HG03025 (cell line): ENCODE measurements around the gene MBNL3.

Experiments
- ATAC-seq: cut with Tn5 transposase; IDR thresholded peaks from one replicate; pipeline ENCODE4 v1.9.1; 2021; ENCODE audit warnings: mild to moderate bottlenecking, moderate library complexity; ENCODE audit not compliant: unreplicated experiment, low FRiP score

MBNL3 gene, protein sequence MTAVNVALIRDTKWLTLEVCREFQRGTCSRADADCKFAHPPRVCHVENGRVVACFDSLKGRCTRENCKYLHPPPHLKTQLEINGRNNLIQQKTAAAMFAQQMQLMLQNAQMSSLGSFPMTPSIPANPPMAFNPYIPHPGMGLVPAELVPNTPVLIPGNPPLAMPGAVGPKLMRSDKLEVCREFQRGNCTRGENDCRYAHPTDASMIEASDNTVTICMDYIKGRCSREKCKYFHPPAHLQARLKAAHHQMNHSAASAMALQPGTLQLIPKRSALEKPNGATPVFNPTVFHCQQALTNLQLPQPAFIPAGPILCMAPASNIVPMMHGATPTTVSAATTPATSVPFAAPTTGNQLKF

DNA sequence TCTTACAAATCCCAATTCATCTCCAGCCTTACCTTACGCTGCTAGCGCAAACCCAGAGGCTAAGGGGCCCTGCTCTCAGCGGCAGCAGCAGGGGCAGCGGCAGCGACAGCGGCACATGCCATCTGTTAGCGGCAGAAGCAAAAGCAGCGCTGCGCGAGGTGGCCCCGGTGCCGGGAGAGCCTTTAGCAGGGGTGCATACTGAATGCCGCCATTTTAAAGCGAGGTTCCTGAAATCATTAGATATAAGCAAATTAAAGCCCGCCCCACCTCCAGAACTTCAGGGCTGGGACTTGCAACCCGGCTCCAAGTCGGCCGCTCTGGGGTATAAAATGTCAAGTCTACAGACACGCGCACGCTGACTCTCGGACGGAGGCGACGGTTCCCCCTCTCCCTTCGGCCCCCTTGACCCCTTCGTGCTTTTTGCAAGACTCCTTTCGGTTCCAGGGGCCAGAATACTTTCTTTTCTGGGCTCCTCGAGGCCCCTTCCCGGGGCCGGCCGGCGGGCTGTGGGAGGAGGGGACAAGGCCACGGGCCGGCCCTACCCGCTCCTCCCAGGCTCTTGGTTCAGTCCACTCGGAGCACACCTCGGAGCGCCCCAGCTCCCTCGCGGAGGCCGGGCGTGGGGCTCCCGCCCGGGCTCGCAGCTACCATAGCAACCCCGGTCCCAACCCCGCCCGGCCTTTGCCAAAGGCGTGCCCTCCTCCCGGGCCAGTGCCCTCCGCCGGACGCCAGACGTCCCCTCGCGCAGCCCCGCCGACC, at the start of gene MBNL3:
MBNL3 (minus strand) TSS at position 220 of the 759 bp plus-strand sequence. CDS start 49,427 bp downstream, outside the sequence.
- peak; percentile 62 for ATAC-seq

DNA sequence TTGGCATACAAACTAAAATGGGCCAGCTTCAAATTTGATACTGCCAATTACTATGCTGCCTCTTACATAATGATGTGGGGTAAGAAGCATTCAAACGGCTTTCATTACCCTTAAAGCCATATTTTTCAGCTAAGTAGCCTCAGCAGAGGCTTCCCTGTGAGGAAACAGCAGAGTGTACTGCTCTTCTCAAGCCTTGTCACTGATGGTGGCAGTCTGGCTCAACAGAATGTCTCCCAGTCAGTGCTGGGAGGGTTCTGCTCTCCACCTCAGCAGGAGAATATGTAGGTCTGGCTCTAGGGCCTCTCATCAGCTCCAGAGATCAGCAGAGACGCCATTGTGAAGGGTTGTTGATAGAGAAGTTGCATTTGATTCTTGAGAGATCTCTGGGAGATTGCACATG, 44.6 kb upstream of the MBNL3 start:
- no peak for ATAC-seq

DNA sequence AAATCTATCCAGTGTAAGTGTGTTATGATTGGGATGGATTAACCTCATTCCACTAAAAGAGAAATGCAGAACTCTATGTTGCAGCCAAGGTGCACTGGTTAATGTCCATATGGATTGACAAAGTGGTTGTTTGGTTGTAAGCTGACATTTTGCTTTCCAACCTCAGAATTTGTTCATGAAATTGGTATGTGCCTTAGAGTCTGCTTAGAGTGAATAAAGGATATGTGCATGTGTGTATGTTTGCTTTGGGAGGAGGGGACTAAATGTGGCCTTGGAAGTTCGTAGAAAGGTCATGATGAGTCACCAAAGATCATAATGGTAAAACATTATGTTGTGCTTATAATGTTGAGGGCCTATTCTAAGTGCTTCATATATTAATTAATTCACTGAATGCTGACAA, 44.1 kb upstream of the MBNL3 start:
- no peak for ATAC-seq

DNA sequence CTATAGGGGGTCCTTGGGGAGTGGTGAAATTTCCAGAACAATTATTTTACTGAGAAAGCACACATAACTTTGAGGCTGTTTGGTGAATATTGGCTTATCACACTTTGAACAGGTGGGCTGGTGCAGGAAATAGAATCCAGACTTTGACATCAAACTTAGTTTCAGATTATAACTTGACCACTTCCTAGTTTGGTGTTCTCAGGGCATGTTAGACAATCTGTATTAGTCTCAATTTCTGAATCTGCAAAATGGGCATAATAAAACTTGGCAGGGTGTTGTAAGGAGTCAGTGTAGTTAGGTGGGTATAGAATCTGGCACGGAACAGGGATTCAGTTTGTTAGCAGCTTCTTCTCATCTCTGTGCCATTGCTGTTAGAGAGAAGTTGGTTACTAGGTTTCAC, 43.3 kb upstream of the MBNL3 start:
- no peak for ATAC-seq

DNA sequence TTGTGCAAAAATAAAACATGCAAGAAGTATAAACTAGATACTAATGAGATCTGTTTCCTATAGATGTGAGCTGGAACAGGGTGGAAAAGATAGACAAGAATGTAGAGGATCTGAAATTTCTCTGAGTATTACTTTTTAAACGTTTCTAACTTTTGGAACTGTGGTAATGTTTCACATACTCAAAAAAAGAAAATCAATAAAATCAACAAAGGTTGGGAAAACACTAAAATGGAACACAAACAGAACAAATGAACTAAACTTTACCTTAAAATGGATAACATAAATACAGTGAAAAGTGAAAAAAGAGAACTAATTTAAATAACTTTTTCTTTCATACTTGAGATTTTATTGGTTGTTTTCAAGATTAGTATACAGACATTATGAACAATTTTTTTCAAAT, 32.0 kb upstream of the MBNL3 start:
- no peak for ATAC-seq

DNA sequence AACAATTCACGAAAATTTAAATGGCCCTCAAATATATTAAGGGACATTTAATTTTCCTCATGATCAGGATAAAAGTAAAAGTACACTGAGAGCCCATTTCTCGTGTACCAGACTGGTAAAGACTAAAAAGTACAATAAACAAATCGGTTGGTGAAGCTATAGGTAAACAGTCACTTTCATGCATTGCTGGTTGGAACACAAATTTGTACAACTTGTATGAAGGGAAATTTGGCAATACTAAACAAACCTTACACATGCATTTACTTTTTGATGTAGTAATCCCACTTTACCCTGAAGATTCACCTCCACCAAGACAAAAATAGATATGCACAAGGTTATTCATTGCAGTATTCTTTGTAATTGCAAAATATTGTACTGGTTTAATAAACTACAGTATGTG, 31.4 kb upstream of the MBNL3 start:
- no peak for ATAC-seq

DNA sequence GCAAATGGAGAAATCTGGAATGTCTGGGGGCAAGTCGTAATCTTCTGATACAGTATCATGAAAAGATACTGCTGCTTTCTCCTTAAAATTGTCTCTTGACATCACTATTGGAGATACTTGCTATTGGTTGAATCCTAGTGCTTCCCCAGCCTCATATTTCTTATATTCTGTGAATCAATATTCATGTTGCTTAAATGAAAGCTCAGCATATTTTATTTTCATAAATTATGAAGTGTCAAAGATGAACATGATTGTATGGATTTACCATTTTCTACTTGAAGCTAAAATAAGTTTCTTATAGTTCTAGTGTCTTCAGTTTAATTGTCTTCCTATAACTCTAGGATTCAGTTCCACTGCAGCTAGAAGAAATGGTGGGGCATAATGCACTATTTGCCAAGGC, 29.6 kb upstream of the MBNL3 start:
- ATAC-seq: no peak

DNA sequence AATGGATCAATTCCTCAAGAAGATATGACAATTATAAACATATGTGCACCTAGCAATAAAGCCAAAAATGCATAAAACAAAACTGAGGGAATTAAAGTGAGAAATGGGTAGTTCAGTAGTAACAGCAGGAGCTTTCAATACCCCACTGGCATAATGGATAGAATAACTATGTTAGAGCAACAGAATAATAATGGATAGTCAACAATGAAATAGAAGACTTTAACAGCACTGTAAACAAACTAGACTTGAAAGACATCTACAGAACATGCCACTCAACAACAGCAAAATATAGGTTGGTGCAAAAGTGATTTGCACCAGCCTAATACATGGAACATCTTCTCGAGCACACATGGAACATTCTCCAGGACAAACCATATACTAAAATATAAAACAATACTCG, 20.0 kb upstream of the MBNL3 start:
- no peak for ATAC-seq

DNA sequence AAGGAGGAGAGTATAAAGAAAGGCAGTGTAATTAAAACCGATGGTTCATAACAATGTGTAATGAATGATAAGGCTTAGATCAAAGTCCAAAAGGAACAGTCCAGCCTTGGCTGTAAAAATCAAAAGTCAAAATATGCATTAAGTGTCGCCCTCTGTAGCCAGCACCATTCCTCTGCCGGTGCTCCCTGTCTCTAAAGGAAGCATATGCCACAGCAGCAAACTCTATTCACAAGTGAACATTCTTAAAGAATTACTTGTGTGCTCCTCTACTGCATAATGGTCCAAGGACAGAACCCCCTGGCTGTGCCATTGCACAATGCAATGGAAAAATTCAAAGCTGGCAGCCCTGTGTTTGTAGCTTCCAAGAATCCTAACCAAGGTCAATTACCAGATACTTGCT, 16.3 kb upstream of the MBNL3 start:
- no peak for ATAC-seq

DNA sequence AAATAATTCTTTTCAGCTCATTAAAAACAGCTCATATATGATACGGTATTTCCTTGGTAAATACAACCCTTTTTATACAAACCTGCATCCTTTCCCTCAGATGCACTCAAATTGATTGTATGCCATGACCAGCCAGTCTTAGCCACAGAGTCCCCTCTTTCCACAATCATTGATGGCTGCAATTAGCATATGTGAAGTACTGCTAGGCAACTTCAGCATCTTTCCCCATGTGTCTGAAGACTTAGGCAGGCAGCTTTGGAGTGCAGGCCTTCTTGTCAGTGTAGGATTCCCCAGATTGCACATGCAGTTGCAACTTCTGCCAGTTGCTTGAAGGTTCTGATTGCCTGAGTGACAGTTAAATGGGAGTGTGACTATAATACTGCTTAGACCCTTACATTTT, 15.6 kb upstream of the MBNL3 start:
- no peak for ATAC-seq

DNA sequence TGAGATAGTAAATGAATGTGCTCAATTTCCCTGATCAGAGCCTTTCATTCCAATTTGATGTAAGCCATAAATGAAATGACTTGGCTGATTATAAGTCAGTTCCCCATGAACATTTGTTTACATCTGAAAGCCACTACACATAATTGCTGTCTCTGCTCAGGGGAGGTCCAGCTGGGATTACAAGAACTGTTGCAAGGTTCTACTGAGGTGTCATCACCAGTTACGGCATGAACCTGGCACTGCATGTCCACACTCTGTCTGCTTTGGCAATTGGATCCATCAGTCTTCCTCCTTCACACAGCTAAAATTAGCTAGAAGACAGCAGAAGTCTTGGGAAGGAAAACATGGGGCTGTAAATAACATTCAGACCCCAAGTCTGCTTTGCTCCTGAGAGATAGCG, 12.8 kb upstream of the MBNL3 start:
- no peak for ATAC-seq

DNA sequence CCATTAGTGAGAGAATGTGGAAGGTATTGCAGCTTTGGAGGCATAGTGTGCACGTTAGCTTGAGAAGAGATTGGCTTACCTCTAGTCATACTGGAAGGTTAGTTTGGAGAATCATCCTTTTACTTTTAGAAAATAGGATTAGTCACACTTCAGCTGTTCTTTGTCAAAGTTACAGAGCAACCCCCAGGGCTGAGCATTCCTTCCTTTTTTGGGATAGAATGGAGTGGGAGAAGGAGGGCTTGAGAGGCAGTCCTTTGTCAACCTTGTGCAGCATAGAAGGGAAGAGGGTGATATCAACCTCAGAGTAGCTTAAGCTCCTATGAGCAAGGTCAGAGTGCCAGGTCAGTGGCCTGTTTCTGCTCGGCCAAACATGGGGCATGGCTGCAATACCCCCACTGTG, 8.6 kb upstream of the MBNL3 start:
- no peak for ATAC-seq

DNA sequence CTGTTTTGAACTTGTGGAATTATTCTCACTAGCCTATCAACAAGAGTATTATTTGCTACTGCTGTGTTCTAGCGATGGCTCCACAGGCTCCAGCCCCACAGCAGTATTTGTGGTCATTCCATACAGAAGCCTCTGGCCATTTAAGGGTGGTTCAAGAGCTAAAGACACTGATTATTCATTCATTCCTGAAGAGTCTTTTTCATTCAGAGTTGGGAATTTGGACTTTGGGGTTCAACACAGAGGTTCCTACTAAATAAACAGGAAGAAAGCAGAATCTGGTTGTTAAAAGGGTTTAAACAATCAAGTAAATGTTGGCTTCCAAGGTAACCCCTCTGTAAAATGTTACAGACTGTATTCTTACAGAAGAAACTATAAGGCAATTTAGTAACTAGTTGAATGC, 4.3 kb upstream of the MBNL3 start:
- ATAC-seq: no peak

DNA sequence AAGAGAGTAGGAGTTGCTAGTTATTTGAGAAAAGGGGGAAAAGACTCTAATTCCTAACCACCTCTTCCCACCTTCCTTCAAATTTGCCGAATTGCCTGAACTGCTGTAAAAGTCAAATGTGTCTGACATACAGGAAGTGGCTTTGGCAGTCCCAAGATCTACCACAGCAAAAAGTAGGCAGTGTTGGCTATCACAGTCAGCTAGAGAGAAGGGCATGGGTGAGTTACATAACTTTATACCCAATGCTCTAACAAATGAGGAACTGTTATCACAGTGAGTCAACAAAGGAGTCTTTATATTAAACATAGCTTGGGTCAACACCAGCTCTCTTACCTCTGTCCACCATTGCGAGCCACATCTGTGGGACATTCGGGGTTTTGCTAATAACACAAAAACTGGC, 2.4 kb upstream of the MBNL3 start:
- ATAC-seq: no peak

DNA sequence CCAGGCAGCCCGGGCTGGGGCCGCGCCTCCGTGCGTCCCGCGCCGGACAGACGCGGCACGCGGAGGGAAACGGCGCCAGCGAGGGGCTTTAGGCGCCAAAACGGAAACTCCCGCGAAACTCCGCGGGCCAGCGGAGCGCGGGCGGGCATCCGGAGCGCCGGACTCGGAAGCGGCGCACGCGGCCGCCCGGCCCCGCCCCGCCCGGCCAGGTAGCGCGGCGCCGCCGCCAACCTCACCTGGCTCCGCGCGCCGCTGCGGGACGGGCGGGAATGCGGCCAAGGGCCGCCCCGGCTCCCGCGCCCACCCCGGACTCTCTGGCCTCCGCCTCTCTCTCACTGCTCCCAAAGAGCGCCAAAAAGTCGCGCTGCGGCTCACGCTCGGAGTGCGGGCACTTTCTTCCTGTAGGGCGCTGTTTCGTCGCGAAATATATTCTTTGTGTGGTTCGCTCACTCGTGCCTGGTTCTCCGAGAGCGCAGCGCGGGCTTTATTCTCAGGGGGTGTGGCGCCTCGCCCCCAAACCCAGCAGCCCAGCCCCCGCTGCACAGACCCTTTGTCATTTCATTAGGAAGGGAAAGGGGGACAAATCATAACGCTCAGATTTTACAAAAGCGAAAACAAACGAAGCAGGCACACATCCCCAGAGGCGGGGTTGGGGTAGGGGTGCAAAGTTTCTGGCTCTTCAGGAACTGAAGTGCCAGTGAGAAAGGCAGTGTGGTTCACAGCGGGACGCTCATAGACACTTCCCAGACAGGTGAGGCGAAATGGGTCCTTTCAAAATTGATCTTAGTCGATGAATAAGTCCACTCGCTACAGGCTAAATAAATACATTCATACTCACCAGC, 961 bp upstream of the MBNL3 start:
- peak; percentile 33 for ATAC-seq

DNA sequence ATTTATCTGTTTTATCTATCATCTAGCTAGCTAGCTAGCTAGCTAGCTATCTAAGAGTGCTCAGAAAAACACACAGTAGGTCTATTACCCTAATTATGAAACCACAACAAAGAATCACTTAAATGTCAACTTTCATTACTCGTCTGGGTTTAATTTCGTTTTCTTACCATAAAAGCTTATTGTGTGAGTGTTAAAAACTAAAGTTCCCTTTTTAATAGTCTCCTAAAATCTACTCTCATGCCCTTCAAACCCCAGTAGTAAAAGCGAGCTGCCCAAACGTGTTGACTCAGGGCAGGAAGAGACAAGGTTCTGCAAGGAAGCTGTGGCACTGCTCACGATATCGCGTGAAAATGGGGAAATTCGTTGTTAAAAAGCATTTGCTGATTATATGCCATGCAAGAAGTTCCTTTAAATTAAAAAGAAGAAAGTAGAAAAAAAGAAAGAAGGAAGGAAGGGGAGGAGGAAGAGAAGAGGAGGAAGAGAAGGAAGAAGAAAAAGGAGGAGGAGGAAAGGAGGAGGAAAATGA, 595 bp downstream of the MBNL3 start:
- no peak for ATAC-seq

DNA sequence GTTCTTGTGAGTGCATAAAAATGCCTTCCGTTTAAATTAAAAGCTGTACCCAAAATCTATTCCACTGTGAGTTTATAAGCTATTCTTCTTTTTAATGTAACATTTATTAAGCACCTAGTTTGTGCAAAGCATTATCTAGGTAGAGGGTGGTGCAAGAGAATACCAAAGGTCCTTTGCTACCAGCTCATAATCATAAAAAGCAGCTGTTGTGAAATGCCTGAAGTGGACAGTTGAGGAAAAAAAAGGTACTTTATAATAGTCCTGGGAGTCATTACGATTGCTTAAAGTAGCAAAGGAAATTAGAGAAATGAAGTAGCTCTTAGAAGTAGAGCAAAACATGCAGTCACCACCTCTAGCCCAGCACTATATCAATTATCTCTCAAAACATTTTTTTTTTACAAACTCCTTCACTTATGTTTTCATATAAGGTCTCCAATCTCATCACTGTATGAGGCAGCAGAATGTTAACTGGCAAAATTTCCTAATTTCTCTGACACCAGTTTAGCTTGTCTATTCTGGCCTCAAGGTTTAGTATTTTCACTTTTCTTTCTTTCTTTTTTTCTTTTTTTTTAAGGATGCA, 2.1 kb downstream of the MBNL3 start:
- ATAC-seq: no peak

DNA sequence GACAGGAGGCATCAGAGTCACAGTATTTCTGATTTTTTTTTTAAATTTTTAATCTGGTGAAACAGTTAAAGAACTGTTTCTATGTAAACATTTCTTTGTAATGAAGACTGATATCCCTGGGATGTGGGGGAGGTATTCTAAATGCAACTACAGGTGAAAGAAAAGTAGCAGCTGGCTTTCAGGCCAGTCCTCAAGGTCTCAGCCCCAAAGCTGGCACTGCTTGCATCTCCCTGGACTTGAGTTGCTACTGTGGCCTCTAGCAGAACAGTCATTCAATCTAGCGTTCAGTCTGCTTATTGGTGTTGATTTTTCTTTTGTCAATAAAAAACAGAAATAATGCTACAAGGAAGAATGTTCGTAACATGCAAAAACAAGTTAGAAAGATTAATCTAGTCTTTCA, 4.9 kb downstream of the MBNL3 start:
- no peak for ATAC-seq

DNA sequence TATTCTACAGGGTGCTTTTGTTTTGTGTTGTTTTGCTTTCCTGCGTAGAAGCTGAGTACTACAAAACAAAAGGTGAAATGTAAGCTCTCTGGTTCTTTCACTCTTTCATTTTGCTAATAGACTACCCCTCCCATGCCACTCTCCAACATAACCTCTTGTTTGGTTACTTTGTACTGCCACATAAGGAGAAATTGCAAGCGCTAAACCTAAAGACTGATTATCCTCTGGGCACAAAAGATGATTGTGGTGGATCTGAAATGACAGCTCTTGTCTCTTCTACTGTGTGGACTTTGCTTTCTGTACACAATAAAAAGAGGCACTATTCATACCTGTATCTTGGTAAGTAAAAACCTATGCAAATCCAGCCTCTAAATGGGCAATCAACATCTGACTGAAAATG, 5.3 kb downstream of the MBNL3 start:
- no peak for ATAC-seq

DNA sequence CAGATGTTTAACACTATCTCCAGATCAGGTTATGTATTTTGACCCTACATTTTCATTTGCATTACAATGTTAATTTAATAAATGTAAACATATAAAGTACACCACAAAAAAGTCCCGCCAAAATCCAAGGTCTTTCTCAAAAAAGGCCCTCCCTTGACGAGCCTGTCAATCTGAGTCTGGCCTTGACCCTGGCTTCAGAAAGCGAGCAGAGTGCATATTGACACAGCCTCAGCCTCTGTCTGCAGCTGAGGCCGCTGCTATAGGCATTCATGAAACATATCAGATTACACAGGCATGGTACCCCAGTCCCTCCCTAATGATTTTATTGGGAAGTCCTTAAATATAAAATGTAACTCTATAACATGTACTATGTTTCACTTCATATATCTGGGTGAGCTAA, 6.2 kb downstream of the MBNL3 start:
- no peak for ATAC-seq

DNA sequence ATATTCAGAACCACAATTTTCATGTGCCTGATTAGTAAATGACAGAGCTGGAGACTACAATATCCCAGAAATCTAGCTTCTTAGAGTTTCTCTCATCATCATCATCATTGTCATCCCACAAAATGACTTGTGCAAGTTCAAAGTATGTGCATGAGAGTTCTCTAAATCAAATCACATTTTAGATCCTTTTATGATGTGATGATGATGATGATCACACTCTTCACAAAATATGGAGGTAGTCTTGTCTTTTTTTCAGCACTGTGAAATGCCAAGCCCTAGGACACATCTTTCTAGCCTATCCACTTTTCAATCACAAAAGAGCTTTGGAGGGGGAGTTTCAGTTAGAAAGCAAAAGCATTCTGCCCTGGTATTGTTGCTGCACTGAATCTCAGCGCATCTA, 7.4 kb downstream of the MBNL3 start:
- no peak for ATAC-seq
